ENCODE results near the gene INPP5D.
"Not testable (repeated sequence)": the region's sequence is repeated elsewhere in the genome, so short reads cannot be mapped to it uniquely, and the experiment has no call there.

Gene INPP5D

GRCh38 chr2:233117811-233118647, 57.9 kb downstream of the INPP5D start:
- no peak for DNase-seq (ENCODE audit: low spot score)

GRCh38 chr2:233118648-233119000, 58.5 kb downstream of the INPP5D start:
- DNase-seq (ENCODE audit: low spot score): no peak

GRCh38 chr2:233119123-233119522, 59.0 kb downstream of the INPP5D start:
- DNase-seq (ENCODE audit: low spot score): no peak

GRCh38 chr2:233119806-233120205, 59.7 kb downstream of the INPP5D start:
- DNase-seq (ENCODE audit: low spot score): no peak

GRCh38 chr2:233120459-233120858, 60.3 kb downstream of the INPP5D start:
- no peak for DNase-seq (ENCODE audit: low spot score)

- DNase-seq (ENCODE audit: low spot score): no peak
Measured at GRCh38 chr2:233121856-233122255, 61.7 kb downstream of the INPP5D start.

- no peak for DNase-seq (ENCODE audit: low spot score)
Measured at GRCh38 chr2:233122541-233122940, 62.4 kb downstream of the INPP5D start.

- not testable (repeated sequence) for DNase-seq (ENCODE audit: low spot score)
Measured at GRCh38 chr2:233123576-233123975, 63.4 kb downstream of the INPP5D start.

GRCh38 chr2:233124421-233125080, 64.4 kb downstream of the INPP5D start:
- DNase-seq (ENCODE audit: low spot score): no peak

- no peak for DNase-seq (ENCODE audit: low spot score)
Measured at GRCh38 chr2:233125455-233126065, 65.4 kb downstream of the INPP5D start.

GRCh38 chr2:233129351-233129978, 69.3 kb downstream of the INPP5D start:
- DNase-seq (ENCODE audit: low spot score): no peak

- no peak for DNase-seq (ENCODE audit: low spot score)
Measured at GRCh38 chr2:233130024-233130423, 69.9 kb downstream of the INPP5D start.

GRCh38 chr2:233130481-233131020, 70.4 kb downstream of the INPP5D start:
- no peak for DNase-seq (ENCODE audit: low spot score)

GRCh38 chr2:233131936-233132720, 72.0 kb downstream of the INPP5D start:
- no peak for DNase-seq (ENCODE audit: low spot score)

GRCh38 chr2:233133239-233133638, 73.1 kb downstream of the INPP5D start:
- DNase-seq (ENCODE audit: low spot score): no peak

- no peak for DNase-seq (ENCODE audit: low spot score)
Measured at GRCh38 chr2:233135421-233135820, 75.3 kb downstream of the INPP5D start.

- DNase-seq (ENCODE audit: low spot score): no peak
Measured at GRCh38 chr2:233137040-233137439, 76.9 kb downstream of the INPP5D start.

- no peak for DNase-seq (ENCODE audit: low spot score)
Measured at GRCh38 chr2:233140077-233140585, 80.0 kb downstream of the INPP5D start.

- no peak for DNase-seq (ENCODE audit: low spot score)
Measured at GRCh38 chr2:233140978-233141377, 80.8 kb downstream of the INPP5D start.

GRCh38 chr2:233141901-233142300, 81.8 kb downstream of the INPP5D start:
- DNase-seq (ENCODE audit: low spot score): no peak

- no peak for DNase-seq (ENCODE audit: low spot score)
Measured at GRCh38 chr2:233142355-233142897, 82.3 kb downstream of the INPP5D start.

All from hepatic stellate cell (primary cell).